Panc1 (cell line): Measurements from ENCODE around the gene CDYL. TPM values are rescaled to one million over a fixed set of nuclear protein-coding genes. Genes with fewer than 3 reads are reported as not detected.

Experiments
- ATAC-seq: fragments of 200-7000 bp; cut with Tn5 transposase; 2 replicates; pipeline ENCODE4 v1.9.1; 2020; ENCODE audit warnings: mild to moderate bottlenecking, moderate library complexity
- BruUV-seq: library from RNA; stranded (reverse); fragments of 400-500 nt; replicated peaks from 2 replicates; lab custom pipeline; 2021; lab: Mats Ljungman, UMichigan
- CTCF ChIA-PET: fragments of 300-600 bp; sonication (Branson Sonifier 250); formaldehyde crosslinking; loops from one replicate; lab custom pipeline; 2022; ENCODE audit warnings: antibody characterized with exemption; lab: Charles Lee
- POLR2A ChIA-PET: fragments of 300-600 bp; sonication (Branson Sonifier 250); formaldehyde crosslinking; loops from one replicate; lab custom pipeline; 2022; ENCODE audit warnings: antibody characterized with exemption; lab: Charles Lee
- DNase-seq: peaks from one replicate; pipeline ENCODE4 v3.0.0-alpha.2; 2010; ENCODE audit warnings: low read depth, low spot score
- H3K27ac ChIP-seq: 2 replicates; pipeline ENCODE4 v1.5.1; 2011; ENCODE audit warnings: mild to moderate bottlenecking, low read length, inconsistent platforms
- H3K27me3 ChIP-seq: fragments of 200-500 bp; sonication (Bioruptor generic); 2 replicates; pipeline ENCODE4 v1.6.0; 2014; ENCODE audit warnings: low read length, inconsistent platforms; ENCODE audit not compliant: control insufficient read depth, insufficient read depth
- H3K36me3 ChIP-seq: fragments of 200-500 bp; sonication (Bioruptor generic); 2 replicates; pipeline ENCODE4 v1.5.1; 2014; ENCODE audit warnings: inconsistent platforms, mild to moderate bottlenecking, low read length, moderate library complexity; ENCODE audit not compliant: control insufficient read depth, insufficient read depth
- H3K4me1 ChIP-seq: 2 replicates; pipeline ENCODE4 v1.5.1; 2011; ENCODE audit warnings: inconsistent platforms, mild to moderate bottlenecking, low read length, moderate library complexity; ENCODE audit not compliant: control insufficient read depth, insufficient read depth
- H3K4me3 ChIP-seq, 2 experiments: 2 replicates each; pipeline ENCODE4 v1.5.1; 2011 to 2012; ENCODE audit warnings: low read depth in 2 of 2, low read length in 2 of 2, mild to moderate bottlenecking in 2 of 2, inconsistent platforms in 1 of 2, moderate library complexity in 1 of 2
- H3K9me3 ChIP-seq: fragments of 200-500 bp; sonication (Bioruptor generic); 2 replicates; pipeline ENCODE4 v1.5.1; 2014; ENCODE audit warnings: low read depth, mild to moderate bottlenecking, inconsistent platforms, low read length, moderate library complexity; ENCODE audit not compliant: control insufficient read depth, insufficient read depth
- POLR2AphosphoS5 ChIP-seq: IDR thresholded peaks from 2 replicates; pipeline ENCODE4 v1.6.1; 2012; ENCODE audit warnings: mild to moderate bottlenecking, low read depth, low read length, moderate library complexity
- SIN3A ChIP-seq: IDR thresholded peaks from 2 replicates; pipeline ENCODE4 v1.6.1; 2012; ENCODE audit warnings: low read depth, mild to moderate bottlenecking, low read length, moderate library complexity, borderline replicate concordance; ENCODE audit not compliant: insufficient read depth
- TCF7L2 ChIP-seq: IDR thresholded peaks from 2 replicates; pipeline ENCODE4 v1.6.1; 2011; ENCODE audit warnings: mild to moderate bottlenecking, low read depth, low read length, inconsistent platforms
- in situ Hi-C: cut with HindIII; loops from 2 replicates; pipeline ENCODE4 v1.10.0; 2016; ENCODE audit warnings: low sequenced_read_pairs, low pct_unique_long_range_greater_than_20kb
- intact Hi-C: fragments of 100-400 bp; cut with micrococcal nuclease; formaldehyde crosslinking; loops from one replicate; pipeline ENCODE4 v1.10.0; 2022; ENCODE audit not compliant: unreplicated experiment
- total RNA-seq: library from RNA; stranded (reverse); gene quantifications from one replicate; pipeline ENCODE4 v1.2.1, GENCODE V29; 2021; ENCODE audit not compliant: unreplicated experiment
- TF ChIP-seq, protein P1 (sequence below), 2 experiments: IDR thresholded peaks; 2 replicates each; pipeline ENCODE4 v1.6.1; 2011 to 2012; ENCODE audit warnings: low read depth in 2 of 2, control low read depth in 1 of 2, low read length in 1 of 2, mild to moderate bottlenecking in 1 of 2, moderate library complexity in 1 of 2; ENCODE audit not compliant: insufficient read depth in 1 of 2
- TF ChIP-seq, protein P2 (sequence below): fragments of 450-650 bp; IDR thresholded peaks from 2 replicates; pipeline ENCODE4 v1.5.1; 2017; ENCODE audit warnings: mild to moderate bottlenecking

The CDYL gene
- total RNA-seq, 1 experiment from 2014 or later: 61.4 TPM

DNA sequence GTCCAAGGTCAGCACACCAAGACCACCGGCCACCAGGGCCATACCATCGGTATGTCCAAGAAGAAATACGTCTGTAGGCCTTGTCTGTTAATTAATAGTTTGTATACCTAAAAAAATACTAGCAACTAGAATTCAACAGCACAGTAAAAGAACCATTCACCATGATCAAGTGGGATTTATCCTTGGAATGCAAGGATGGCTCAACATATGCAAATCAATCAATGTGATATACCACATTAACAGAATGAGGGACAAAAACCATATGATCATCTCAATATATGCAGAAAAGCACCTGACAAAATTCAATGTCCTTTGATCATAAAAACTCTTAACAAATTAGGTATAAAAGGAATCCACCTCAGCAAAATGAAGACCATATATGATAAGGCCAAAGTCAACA is 203.2 kb downstream of the CDYL start:
- POLR2A ChIA-PET: no interaction called here
- TF ChIP-seq, protein P1, sequence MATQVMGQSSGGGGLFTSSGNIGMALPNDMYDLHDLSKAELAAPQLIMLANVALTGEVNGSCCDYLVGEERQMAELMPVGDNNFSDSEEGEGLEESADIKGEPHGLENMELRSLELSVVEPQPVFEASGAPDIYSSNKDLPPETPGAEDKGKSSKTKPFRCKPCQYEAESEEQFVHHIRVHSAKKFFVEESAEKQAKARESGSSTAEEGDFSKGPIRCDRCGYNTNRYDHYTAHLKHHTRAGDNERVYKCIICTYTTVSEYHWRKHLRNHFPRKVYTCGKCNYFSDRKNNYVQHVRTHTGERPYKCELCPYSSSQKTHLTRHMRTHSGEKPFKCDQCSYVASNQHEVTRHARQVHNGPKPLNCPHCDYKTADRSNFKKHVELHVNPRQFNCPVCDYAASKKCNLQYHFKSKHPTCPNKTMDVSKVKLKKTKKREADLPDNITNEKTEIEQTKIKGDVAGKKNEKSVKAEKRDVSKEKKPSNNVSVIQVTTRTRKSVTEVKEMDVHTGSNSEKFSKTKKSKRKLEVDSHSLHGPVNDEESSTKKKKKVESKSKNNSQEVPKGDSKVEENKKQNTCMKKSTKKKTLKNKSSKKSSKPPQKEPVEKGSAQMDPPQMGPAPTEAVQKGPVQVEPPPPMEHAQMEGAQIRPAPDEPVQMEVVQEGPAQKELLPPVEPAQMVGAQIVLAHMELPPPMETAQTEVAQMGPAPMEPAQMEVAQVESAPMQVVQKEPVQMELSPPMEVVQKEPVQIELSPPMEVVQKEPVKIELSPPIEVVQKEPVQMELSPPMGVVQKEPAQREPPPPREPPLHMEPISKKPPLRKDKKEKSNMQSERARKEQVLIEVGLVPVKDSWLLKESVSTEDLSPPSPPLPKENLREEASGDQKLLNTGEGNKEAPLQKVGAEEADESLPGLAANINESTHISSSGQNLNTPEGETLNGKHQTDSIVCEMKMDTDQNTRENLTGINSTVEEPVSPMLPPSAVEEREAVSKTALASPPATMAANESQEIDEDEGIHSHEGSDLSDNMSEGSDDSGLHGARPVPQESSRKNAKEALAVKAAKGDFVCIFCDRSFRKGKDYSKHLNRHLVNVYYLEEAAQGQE (IDR thresholded peaks at IDR 0.05; ENCODE audit: insufficient read depth in 1 of 2, low read depth in 2 of 2, low read length in 1 of 2): no peak
- TF ChIP-seq POLR2AphosphoS5 (no peak), TCF7L2 (no peak)
- TF ChIP-seq, protein P2, sequence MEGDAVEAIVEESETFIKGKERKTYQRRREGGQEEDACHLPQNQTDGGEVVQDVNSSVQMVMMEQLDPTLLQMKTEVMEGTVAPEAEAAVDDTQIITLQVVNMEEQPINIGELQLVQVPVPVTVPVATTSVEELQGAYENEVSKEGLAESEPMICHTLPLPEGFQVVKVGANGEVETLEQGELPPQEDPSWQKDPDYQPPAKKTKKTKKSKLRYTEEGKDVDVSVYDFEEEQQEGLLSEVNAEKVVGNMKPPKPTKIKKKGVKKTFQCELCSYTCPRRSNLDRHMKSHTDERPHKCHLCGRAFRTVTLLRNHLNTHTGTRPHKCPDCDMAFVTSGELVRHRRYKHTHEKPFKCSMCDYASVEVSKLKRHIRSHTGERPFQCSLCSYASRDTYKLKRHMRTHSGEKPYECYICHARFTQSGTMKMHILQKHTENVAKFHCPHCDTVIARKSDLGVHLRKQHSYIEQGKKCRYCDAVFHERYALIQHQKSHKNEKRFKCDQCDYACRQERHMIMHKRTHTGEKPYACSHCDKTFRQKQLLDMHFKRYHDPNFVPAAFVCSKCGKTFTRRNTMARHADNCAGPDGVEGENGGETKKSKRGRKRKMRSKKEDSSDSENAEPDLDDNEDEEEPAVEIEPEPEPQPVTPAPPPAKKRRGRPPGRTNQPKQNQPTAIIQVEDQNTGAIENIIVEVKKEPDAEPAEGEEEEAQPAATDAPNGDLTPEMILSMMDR: no peak
- intact Hi-C loops: no loop called here
- Histone ChIP-seq H3K27me3 (no peaks in the 10 kb centered on the region), H3K9me3 (peaks cover 3% of the 10 kb centered on the region; the same call in 1 of the 2 replicates), H3K27ac (no peak overlapping the region), H3K36me3 (no peaks in the 10 kb centered on the region), H3K4me3 (no peak overlapping the region), H3K4me1 (no peaks in the 10 kb centered on the region)
- CTCF ChIA-PET: interaction anchor here (0.7 kb wide), 1 partner anchor 36 kb away, joined by 7 read pairs; no protein-coding TSS in a partner anchor
- ATAC-seq (no peak), DNase-seq (no peak)
- BruUV-seq: no TSS peak
- in situ Hi-C loops: no loop called here

DNA sequence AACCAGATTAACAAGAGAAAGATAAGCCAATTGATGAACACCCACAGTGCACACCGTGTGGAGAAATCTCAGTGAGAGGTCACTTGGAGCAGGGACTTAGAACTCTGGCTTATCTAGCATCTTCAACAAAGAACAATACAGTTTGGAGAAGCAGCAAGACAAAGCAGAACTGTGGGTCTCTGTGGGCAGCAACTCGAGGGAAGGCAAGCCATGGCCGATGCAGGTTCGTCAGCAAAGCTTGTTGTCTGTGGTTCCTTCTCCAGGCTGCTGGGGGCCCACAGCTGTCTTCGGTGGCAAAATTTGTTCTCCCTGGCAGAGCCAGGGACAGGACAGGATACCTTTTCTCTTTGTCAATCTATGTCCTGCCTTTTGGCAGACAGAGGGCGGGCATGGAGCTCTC is 205.6 kb downstream of the CDYL start:
- Histone ChIP-seq H3K36me3 (no peaks in the 10 kb centered on the region), H3K4me1 (no peaks in the 10 kb centered on the region), H3K27ac (no peak overlapping the region), H3K9me3 (peaks cover 3% of the 10 kb centered on the region; the same call in 1 of the 2 replicates), H3K27me3 (no peaks in the 10 kb centered on the region), H3K4me3 (no peak overlapping the region)
- DNase-seq: no peak
- intact Hi-C loops: no loop called here
- ChIA-PET CTCF (no interaction called here), POLR2A (interaction anchor here (0.6 kb wide), 1 partner anchor 97 kb away, joined by 4 read pairs; no protein-coding TSS in a partner anchor)
- no TSS peak for BruUV-seq
- TF ChIP-seq, protein P1 (IDR thresholded peaks at IDR 0.05; ENCODE audit: insufficient read depth in 1 of 2, low read depth in 2 of 2, low read length in 1 of 2): no peak
- TF ChIP-seq SIN3A (no peak), TCF7L2 (no peak), POLR2AphosphoS5 (no peak)
- TF ChIP-seq, protein P2: no peak
- ATAC-seq: no peak
- in situ Hi-C loops: no loop called here
